Breast epithelium (tissue), 4 donors: ENCODE results near the gene TAS2R41. TPM values are rescaled to one million over a fixed set of nuclear protein-coding genes. Genes with fewer than 3 reads are reported as not detected.

Source experiments
- DNase-seq, 2 donors: peaks; one replicate each; pipeline ENCODE4 v3.0.0-alpha.2; 2019; ENCODE audit warnings: low spot score in 2 of 2
- H3K27ac ChIP-seq, 2 donors: fragments of 200-600 bp; sonication (generic) in 1 of 2; one replicate each; pipeline ENCODE4 v1.5.1; 2016 to 2019; ENCODE audit warnings: mild to moderate bottlenecking in 1 of 2
- H3K27me3 ChIP-seq, 2 donors: fragments of 200-600 bp; sonication (generic) in 1 of 2; one replicate each; pipeline versions ENCODE4 v1.5.1 to v1.6.0; 2017 to 2019; ENCODE audit warnings: control low read depth in 1 of 2, mild to moderate bottlenecking in 1 of 2
- H3K36me3 ChIP-seq: fragments of 200-600 bp; one replicate; pipeline ENCODE4 v1.5.1; 2019
- H3K4me1 ChIP-seq, 2 donors: fragments of 200-600 bp; sonication (generic); one replicate each; pipeline ENCODE4 v1.5.1; 2016 to 2019; ENCODE audit warnings: control low read depth in 1 of 2
- H3K4me3 ChIP-seq, 3 donors: fragments of 200-600 bp; sonication (generic); 1 replicate in 2 of 3; 2 replicates in 1 of 3; pipeline ENCODE4 v1.5.1; 2016 to 2019; ENCODE audit warnings: mild to moderate bottlenecking in 3 of 3, moderate library complexity in 2 of 3
- H3K9me3 ChIP-seq, 2 donors: fragments of 200-600 bp; sonication (generic) in 1 of 2; one replicate each; pipeline ENCODE4 v1.5.1; 2016 to 2019; ENCODE audit warnings: control low read depth in 1 of 2
- CTCF ChIP-seq, 3 donors: fragments of 450-650 bp; IDR thresholded peaks; one replicate each; pipeline ENCODE4 v1.5.1; 2016 to 2017; ENCODE audit warnings: antibody characterized with exemption in 3 of 3, mild to moderate bottlenecking in 3 of 3, moderate library complexity in 3 of 3
- POLR2A ChIP-seq: fragments of 450-650 bp; IDR thresholded peaks from one replicate; pipeline ENCODE4 v1.6.1; 2016; ENCODE audit warnings: antibody characterized with exemption, mild to moderate bottlenecking, moderate library complexity
- POLR2AphosphoS5 ChIP-seq, 3 donors: sonication (generic); formaldehyde crosslinking; IDR thresholded peaks; one replicate each; pipeline ENCODE4 v1.6.1; 2017; ENCODE audit warnings: antibody characterized with exemption in 3 of 3
- intact Hi-C: fragments of 100-400 bp; cut with DNase I; formaldehyde crosslinking; loops from one replicate; pipeline ENCODE4 v1.15.1; 2023; ENCODE audit warnings: low total_unique reads
- total RNA-seq, 3 donors: library from RNA; depleted of rRNA; stranded (reverse); fragments of >200 nt; gene quantifications; one replicate each; pipeline ENCODE4 v1.1.0, GENCODE V29; 2016

The TAS2R41 gene
- total RNA-seq, 3 donors from 2014 or later: 0.66 to 1.3 TPM; not detected in 1

GRCh38 chr7:143443153-143443552 is 34.5 kb upstream of the TAS2R41 start, which contains the start of gene TAS2R60:
TSS of gene TAS2R60 (plus strand) at chr7:143443453. CDS start at chr7:143443453, 0 bp downstream.
- H3K4me3 ChIP-seq: no peak within 1 kb of the TSS
- no peak for TF ChIP-seq POLR2AphosphoS5 (IDR thresholded peaks at IDR 0.05)
- no peak for TF ChIP-seq POLR2A
- TF ChIP-seq CTCF (IDR thresholded peaks at IDR 0.05): no peak
- intact Hi-C loops: no loop called here
- no peak within 1 kb of the TSS for H3K27ac ChIP-seq
- no peaks in the 10 kb centered on the region for H3K4me1 ChIP-seq
- no peaks in the 10 kb centered on the region for H3K27me3 ChIP-seq
- DNase-seq: no peak
- H3K9me3 ChIP-seq: no peaks in the 10 kb centered on the region
- no peaks in the 10 kb centered on the region for H3K36me3 ChIP-seq

GRCh38 chr7:143444063-143444782 is 33.5 kb upstream of the TAS2R41 start:
- Histone ChIP-seq H3K4me1 (no peaks in the 10 kb centered on the region), H3K27me3 (no peaks in the 10 kb centered on the region), H3K36me3 (no peaks in the 10 kb centered on the region), H3K27ac (no peak overlapping the region), H3K9me3 (no peaks in the 10 kb centered on the region), H3K4me3 (no peak overlapping the region)
- intact Hi-C loops: no loop called here
- no peak for DNase-seq
- TF ChIP-seq POLR2AphosphoS5 (IDR thresholded peaks at IDR 0.05) (no peak), POLR2A (no peak), CTCF (IDR thresholded peaks at IDR 0.05) (no peak)

- H3K9me3 ChIP-seq: no peaks in the 10 kb centered on the region
- H3K27ac ChIP-seq: no peak overlapping the region
- no peaks in the 10 kb centered on the region for H3K4me1 ChIP-seq
- no peaks in the 10 kb centered on the region for H3K27me3 ChIP-seq
- DNase-seq: no peak
- intact Hi-C loops: no loop called here
- TF ChIP-seq POLR2A (no peak), CTCF (IDR thresholded peaks at IDR 0.05) (no peak), POLR2AphosphoS5 (IDR thresholded peaks at IDR 0.05) (no peak)
- no peaks in the 10 kb centered on the region for H3K36me3 ChIP-seq
- H3K4me3 ChIP-seq: no peak overlapping the region
Observed at GRCh38 chr7:143444785-143445184, 32.9 kb upstream of the TAS2R41 start.

GRCh38 chr7:143447466-143447865 is 30.2 kb upstream of the TAS2R41 start:
- no peaks in the 10 kb centered on the region for H3K4me1 ChIP-seq
- H3K9me3 ChIP-seq: no peaks in the 10 kb centered on the region
- intact Hi-C loops: no loop called here
- no peaks in the 10 kb centered on the region for H3K27me3 ChIP-seq
- no peak overlapping the region for H3K4me3 ChIP-seq
- TF ChIP-seq POLR2AphosphoS5 (IDR thresholded peaks at IDR 0.05) (no peak), CTCF (IDR thresholded peaks at IDR 0.05) (no peak), POLR2A (no peak)
- no peak overlapping the region for H3K27ac ChIP-seq
- no peaks in the 10 kb centered on the region for H3K36me3 ChIP-seq
- DNase-seq: no peak

GRCh38 chr7:143448429-143448828 is 29.2 kb upstream of the TAS2R41 start:
- TF ChIP-seq POLR2A (no peak), POLR2AphosphoS5 (IDR thresholded peaks at IDR 0.05) (no peak), CTCF (IDR thresholded peaks at IDR 0.05) (no peak)
- no peak for DNase-seq
- H3K9me3 ChIP-seq: no peaks in the 10 kb centered on the region
- H3K36me3 ChIP-seq: no peaks in the 10 kb centered on the region
- H3K4me1 ChIP-seq: no peaks in the 10 kb centered on the region
- no peak overlapping the region for H3K4me3 ChIP-seq
- no peaks in the 10 kb centered on the region for H3K27me3 ChIP-seq
- no peak overlapping the region for H3K27ac ChIP-seq
- intact Hi-C loops: no loop called here
